Stomach smooth muscle (tissue), 2 donors: Measurements from ENCODE around the gene SCUBE1.

ENCODE experiments used
- H3K27ac ChIP-seq: one replicate; pipeline ENCODE4 v1.7.0; 2013; ENCODE audit warnings: mild to moderate bottlenecking, low read length, inconsistent platforms
- H3K27me3 ChIP-seq, 2 donors: one replicate each; pipeline ENCODE4 v1.7.0; 2013; ENCODE audit warnings: low read length in 2 of 2; ENCODE audit not compliant: insufficient read depth in 2 of 2, control insufficient read depth in 1 of 2
- H3K36me3 ChIP-seq, 2 donors: one replicate each; pipeline ENCODE4 v1.7.0; 2013; ENCODE audit warnings: low read length in 2 of 2; ENCODE audit not compliant: control insufficient read depth in 2 of 2, insufficient read depth in 2 of 2
- H3K4me1 ChIP-seq: one replicate; pipeline ENCODE4 v1.7.0; 2013; ENCODE audit warnings: low read length; ENCODE audit not compliant: control insufficient read depth, insufficient read depth
- H3K4me3 ChIP-seq, 2 donors: one replicate each; pipeline ENCODE4 v1.7.0; 2013; ENCODE audit warnings: low read length in 2 of 2
- H3K9ac ChIP-seq, 2 donors: one replicate each; pipeline ENCODE4 v1.7.0; 2013; ENCODE audit warnings: low read length in 2 of 2, mild to moderate bottlenecking in 1 of 2
- H3K9me3 ChIP-seq, 2 donors: one replicate each; pipeline ENCODE4 v1.7.0; 2013; ENCODE audit warnings: low read length in 2 of 2; ENCODE audit not compliant: control insufficient read depth in 2 of 2
- donor health status: healthy.
- donor health status: Pancreatic carcinoma.

Gene SCUBE1

DNA sequence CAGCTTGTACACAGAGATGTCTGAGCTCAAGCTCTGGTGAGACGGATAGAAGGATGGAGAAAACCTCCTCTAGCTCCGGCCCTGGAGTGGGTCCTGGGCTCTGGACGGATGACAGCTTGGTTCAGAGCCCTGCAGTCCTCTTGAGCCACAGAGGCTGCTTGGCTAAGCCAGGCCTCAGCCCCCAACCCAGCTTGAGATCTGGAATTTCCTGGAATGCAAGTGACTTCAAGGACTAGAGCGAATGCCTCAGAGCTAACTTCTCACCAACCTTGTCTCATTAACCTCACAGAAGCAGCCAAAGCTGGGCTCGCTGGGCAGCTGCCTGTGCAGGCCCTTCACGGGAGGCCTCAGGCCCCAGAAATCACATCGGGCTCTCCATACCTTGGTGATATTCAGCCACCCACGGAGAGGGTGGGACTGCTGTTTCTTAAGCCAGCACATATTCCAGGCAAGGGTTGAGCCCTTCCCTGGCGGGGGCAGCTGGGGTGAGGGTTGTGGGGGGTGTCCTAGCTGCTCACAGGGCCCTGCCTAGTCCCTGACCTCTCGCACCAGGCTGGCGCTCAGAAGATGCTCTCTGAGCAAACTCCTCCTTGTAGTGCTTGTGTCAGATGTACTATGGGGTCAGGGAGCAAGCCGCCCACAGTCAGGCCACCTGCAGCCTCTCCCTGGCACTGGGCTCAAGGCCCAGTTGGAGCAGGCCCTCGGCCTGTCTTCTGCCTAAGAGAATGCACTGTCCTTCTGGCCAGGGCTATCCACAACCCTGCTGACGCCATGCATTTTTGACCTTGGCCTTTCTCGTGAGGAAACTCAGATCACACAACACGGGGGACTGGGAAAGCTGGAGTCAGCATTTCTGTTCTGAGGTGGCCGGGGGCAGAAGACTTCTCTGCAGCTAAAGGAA, 82.6 kb downstream of the SCUBE1 start:
- H3K27ac ChIP-seq: no peak overlapping the region
- H3K4me3 ChIP-seq: no peak overlapping the region
- H3K36me3 ChIP-seq: peaks cover 0 to 13% of the 10 kb centered on the region in 2 donors
- no peak overlapping the region for H3K9ac ChIP-seq
- no peaks in the 10 kb centered on the region for H3K9me3 ChIP-seq
- H3K4me1 ChIP-seq: peaks cover 12% of the 10 kb centered on the region
- peaks cover 0 to 2% of the 10 kb centered on the region in 2 donors for H3K27me3 ChIP-seq

DNA sequence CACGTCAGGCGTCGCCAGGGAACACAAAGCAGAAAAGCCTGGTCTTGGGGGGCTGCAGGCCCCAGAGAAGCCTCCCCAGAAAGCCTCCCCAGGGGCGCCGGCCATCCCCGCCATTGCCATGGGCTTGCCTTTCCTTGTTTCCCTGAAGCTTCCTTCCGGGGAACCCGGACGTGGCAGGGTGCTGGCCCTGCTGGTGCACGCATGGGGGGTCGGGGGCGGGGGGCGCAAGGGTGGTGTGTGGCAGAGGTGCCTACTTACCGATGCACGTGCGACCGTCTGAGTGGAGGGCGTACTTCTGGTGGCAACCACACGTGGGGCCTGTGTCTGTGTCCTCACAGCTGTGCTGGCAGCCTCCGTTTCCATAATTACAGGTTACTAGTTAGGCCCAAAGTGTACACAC, 85.2 kb downstream of the SCUBE1 start:
- Histone ChIP-seq H3K4me3 (no peak overlapping the region), H3K4me1 (no peaks in the 10 kb centered on the region), H3K9me3 (no peaks in the 10 kb centered on the region), H3K36me3 (peaks cover 5 to 19% of the 10 kb centered on the region in 2 donors), H3K27ac (no peak overlapping the region), H3K9ac (no peak overlapping the region), H3K27me3 (no peaks in the 10 kb centered on the region)

DNA sequence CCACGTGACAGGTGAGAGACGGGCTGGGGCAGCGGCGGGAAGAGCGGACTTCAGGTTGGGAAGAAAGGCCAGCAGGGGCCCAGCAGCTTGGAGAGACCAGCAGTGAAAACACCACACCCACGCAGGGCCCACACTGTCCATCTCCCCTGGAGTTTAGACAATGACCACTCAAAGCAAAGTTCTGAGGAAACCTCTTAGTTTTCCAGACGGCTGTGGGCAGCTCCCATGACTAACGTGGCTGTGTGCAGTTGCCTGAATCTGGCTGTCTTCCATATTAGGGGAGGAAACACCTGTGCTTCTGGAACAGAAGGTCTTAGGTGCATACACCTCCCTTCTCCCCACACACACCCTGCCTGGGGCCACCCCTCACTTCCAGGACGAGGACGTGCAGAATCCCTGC, 85.6 kb downstream of the SCUBE1 start:
- Histone ChIP-seq H3K27me3 (no peaks in the 10 kb centered on the region), H3K9ac (no peak overlapping the region), H3K36me3 (peaks cover 5 to 20% of the 10 kb centered on the region in 2 donors), H3K4me3 (no peak overlapping the region), H3K9me3 (no peaks in the 10 kb centered on the region), H3K27ac (no peak overlapping the region), H3K4me1 (no peaks in the 10 kb centered on the region)

DNA sequence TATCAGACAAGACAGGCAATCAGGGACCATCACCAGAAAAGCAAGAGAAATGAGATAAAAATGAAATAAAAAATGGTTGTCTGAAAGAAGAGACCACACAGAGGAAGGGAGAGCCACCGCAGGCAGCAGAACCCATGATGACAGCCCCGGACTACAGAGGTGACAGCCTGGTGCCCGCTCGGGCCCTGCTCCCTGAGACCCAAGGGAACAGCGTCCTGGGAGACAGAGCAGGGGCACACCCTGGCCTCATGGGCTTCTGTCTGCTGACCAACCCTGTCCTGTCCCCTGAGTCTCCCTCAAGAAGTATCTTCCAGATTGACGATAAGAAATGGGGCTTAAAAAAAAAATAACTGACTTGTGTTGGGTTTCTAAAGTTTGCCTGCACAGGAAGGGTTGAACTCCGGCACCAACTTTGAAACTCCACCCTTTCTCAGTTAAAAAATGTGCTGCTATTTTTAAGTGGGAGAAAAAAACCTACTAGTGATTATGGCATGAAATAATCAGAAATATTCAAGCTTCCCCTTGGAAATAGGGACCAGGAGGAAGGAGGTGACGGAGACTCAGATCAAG, 86.1 kb downstream of the SCUBE1 start:
- no peak overlapping the region for H3K4me3 ChIP-seq
- no peaks in the 10 kb centered on the region for H3K27me3 ChIP-seq
- no peaks in the 10 kb centered on the region for H3K9me3 ChIP-seq
- H3K4me1 ChIP-seq: no peaks in the 10 kb centered on the region
- no peak overlapping the region for H3K9ac ChIP-seq
- H3K36me3 ChIP-seq: peaks cover 5 to 19% of the 10 kb centered on the region in 2 donors
- no peak overlapping the region for H3K27ac ChIP-seq

DNA sequence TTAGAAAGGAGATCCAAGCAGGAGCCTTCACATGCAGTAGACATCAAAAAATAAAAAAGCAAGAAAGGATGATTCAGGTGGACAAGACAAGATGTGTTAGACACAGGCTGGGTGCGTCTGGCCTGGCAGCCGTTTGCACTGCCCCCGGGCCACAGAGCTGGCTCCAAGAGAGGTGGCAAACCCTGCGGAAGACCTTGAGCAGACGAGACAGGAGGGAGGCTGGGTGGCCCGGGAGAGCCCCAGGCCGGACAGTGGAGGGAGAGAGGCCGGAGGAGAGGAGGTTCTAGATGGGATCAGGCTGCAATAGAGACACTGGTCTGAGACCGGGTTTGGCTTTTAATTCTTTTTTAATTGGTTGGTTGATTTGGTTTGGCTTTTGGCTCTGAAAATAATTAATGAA, 86.6 kb downstream of the SCUBE1 start:
- Histone ChIP-seq H3K9me3 (no peaks in the 10 kb centered on the region), H3K27ac (no peak overlapping the region), H3K4me1 (no peaks in the 10 kb centered on the region), H3K9ac (no peak overlapping the region), H3K36me3 (peaks cover 5 to 21% of the 10 kb centered on the region in 2 donors), H3K27me3 (no peaks in the 10 kb centered on the region), H3K4me3 (no peak overlapping the region)

DNA sequence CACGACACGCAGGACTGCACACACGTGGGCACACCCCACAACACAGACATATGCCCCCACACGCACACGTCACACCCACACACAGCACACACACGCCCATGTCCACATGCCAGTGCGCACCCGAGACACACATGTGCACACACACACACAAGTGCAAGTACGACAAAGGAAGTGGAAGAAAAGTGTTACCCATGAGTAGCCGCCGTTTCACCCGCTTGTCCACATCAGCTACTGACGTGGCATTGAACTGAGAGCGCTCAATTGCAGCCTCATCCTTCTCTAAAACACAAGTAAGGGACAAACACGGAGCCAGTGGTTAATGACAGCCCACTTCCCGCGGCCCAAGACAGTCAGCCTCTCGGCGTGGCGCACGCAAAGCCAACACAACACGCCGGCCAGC, 87.9 kb downstream of the SCUBE1 start:
- no peak overlapping the region for H3K27ac ChIP-seq
- H3K4me3 ChIP-seq: no peak overlapping the region
- no peak overlapping the region for H3K9ac ChIP-seq
- no peaks in the 10 kb centered on the region for H3K4me1 ChIP-seq
- H3K9me3 ChIP-seq: no peaks in the 10 kb centered on the region
- H3K36me3 ChIP-seq: peaks cover 5 to 17% of the 10 kb centered on the region in 2 donors
- H3K27me3 ChIP-seq: no peaks in the 10 kb centered on the region

DNA sequence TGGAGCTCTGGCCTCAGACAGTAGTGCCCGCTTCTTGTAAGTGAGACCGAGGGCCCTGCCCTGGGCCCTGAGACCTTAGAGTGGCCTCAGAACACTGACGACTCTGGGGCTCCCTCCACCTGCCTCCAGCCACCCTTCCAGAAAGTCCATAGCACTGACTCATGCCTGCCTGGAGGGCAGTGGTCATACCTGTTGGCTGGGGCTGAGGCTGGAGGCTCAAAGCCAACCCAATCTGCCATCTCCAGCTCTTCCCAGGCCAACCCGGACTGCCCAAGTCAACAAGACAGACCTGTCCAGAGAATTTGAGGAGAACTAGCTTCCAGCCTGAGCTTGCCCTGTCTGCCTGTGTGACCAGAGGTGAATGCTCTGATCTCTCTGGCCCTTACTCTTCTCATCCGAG, 89.3 kb downstream of the SCUBE1 start:
- Histone ChIP-seq H3K27me3 (no peaks in the 10 kb centered on the region), H3K4me1 (no peaks in the 10 kb centered on the region), H3K27ac (no peak overlapping the region), H3K36me3 (peaks cover 5 to 17% of the 10 kb centered on the region in 2 donors), H3K9me3 (no peaks in the 10 kb centered on the region), H3K4me3 (no peak overlapping the region), H3K9ac (no peak overlapping the region)

DNA sequence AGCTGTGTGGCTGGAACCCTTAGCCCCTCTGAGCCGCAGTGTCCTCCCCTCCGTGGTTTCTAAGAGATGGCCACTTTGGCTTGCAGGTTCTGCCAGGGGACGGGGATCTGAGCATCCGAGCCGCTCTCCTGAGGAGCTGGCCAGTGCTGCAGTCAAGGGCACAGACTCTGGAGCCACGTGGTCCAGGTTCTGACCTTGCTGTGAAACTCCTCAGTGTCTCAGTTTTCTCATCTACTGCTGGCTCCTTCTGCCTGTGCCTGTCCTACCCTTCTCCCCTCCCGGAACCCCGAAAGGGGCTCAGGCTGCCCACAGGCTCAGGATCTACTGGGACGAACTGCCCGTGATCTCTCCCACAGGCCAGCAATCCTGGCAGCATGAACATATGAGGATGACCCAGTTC, 90.9 kb downstream of the SCUBE1 start:
- Histone ChIP-seq H3K36me3 (peaks cover 5 to 18% of the 10 kb centered on the region in 2 donors), H3K4me3 (no peak overlapping the region), H3K27me3 (no peaks in the 10 kb centered on the region), H3K27ac (no peak overlapping the region), H3K9ac (no peak overlapping the region), H3K4me1 (no peaks in the 10 kb centered on the region), H3K9me3 (no peaks in the 10 kb centered on the region)

DNA sequence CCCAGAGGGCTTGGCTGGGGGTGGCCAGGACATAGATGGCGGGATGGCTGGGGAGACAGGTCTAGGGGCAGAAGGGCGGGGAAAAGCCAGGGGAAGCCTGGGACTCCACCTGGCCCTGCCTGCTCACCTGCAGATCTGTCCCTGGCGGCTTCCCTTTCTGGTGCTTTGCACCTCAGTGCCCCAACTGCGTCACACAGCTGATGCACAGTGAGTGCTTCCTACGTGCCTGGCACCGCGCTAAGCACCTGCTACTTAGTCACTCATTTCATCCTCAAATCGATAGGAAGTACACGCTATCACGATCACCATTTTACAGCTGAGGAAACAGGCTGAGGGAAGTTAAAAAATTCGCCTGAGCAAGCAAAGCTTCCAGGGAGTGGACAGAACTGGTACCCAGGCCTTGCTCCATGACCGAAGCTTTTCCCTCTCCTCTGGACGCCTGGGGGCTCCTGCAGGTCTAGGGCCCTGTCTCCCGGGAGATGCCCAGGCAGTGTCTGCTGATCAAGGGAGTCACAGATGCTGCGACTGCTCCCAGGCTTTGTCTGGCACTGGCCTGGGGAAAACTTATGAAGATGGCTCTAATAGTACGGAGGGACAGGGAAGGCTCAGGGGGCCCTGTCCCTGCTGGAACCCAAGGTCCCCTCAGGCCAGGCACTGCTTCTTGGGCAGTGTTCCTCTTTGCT, 93.2 kb downstream of the SCUBE1 start:
- no peak overlapping the region for H3K27ac ChIP-seq
- no peak overlapping the region for H3K4me3 ChIP-seq
- H3K4me1 ChIP-seq: no peaks in the 10 kb centered on the region
- H3K9ac ChIP-seq: no peak overlapping the region
- no peaks in the 10 kb centered on the region for H3K9me3 ChIP-seq
- no peaks in the 10 kb centered on the region for H3K27me3 ChIP-seq
- H3K36me3 ChIP-seq: peaks cover 1 to 15% of the 10 kb centered on the region in 2 donors

DNA sequence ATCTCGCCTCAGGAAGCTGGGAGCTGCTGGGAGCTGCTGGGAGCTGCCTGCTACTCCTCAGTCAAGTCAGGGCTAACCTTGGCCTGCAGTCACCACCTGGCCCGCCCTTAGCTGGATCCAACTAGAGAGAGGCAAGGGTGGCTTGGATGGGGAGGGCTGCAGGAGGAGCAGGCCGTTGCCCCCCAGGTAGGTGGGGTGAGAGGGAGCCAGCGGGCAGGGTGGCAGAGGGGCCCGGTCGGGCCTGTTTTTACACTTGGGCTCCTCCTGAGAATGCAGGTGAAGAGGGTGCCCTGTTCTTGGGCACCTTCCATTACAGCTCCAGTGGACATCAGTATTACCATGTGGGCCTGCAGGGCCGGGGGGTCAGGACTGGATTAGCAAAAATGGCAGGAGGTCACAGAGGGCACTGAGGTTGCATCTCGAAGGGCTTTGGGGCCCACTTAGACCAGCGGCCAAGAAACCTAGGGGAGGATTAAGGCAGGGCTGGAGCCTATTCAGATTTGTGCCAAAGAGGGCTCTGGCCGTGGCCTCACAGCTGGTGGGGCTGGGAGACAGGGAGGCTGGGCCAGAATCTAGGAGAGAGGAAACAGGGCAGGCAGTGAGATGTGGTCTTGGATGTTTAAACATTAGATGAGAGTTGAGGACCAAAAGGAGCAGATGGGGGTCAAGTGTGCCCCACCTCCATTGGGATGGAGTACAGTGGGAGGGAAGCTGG, 95.5 kb downstream of the SCUBE1 start:
- H3K9ac ChIP-seq: no peak overlapping the region
- H3K4me1 ChIP-seq: no peaks in the 10 kb centered on the region
- H3K9me3 ChIP-seq: no peaks in the 10 kb centered on the region
- H3K27me3 ChIP-seq: no peaks in the 10 kb centered on the region
- H3K27ac ChIP-seq: no peak overlapping the region
- no peak overlapping the region for H3K4me3 ChIP-seq
- H3K36me3 ChIP-seq: peaks cover 0 to 9% of the 10 kb centered on the region in 2 donors
